Measurements from ENCODE around the gene DAG1. TPM values are rescaled to one million over a fixed set of nuclear protein-coding genes. Genes with fewer than 3 reads are reported as not detected.

The DAG1 gene
- total and polyA plus RNA-seq, 2 experiments from 2014 or later = 29.9 to 152 TPM

GRCh38 chr3:49454898-49455681 lies 15.0 kb upstream of the DAG1 start (continued):
- TF ChIP-seq CTCF (conservative IDR thresholded peaks at IDR 0.05; ENCODE audit: low read depth in 2 of 2) = no peak
- TF ChIP-seq ZNF462 (CRISPR knock-in tag; IDR thresholded peaks at IDR 0.05) = no peak

- Mint-ChIP-seq H3K27ac (no peak overlapping the region), H3K9me3 (no peaks in the 10 kb centered on the region), H3K4me3 (no peak overlapping the region), H3K27me3 (ENCODE audit: insufficient read depth, low read depth, poor library complexity) (peaks cover 7% of the 10 kb centered on the region), H3K4me1 (peaks cover 44% of the 10 kb centered on the region), H3K36me3 (ENCODE audit: low read depth) (no peaks in the 10 kb centered on the region)
- Histone ChIP-seq H3K9me2 (ENCODE audit: insufficient read depth) (no peaks in the 10 kb centered on the region), H2AFZ (no peak overlapping the region), H3K79me2 (replicated peaks; ENCODE audit: insufficient read depth) (no peaks in the 10 kb centered on the region), H3K4me1 (ENCODE audit: insufficient read depth) (peaks cover 32% of the 10 kb centered on the region), H3F3A (replicated peaks; ENCODE audit: low read depth) (peaks cover 13% of the 10 kb centered on the region; the same call in 1 of the 2 replicates), H3K27me3 (ENCODE audit: insufficient read depth) (no peaks in the 10 kb centered on the region), H3K4me3 (no peak overlapping the region), H4K20me1 (replicated peaks; ENCODE audit: insufficient read depth) (no peaks in the 10 kb centered on the region), H3K36me3 (ENCODE audit: insufficient read depth) (no peaks in the 10 kb centered on the region), H3K27ac (ENCODE audit: low read depth) (no peak overlapping the region), H3K4me2 (no peak overlapping the region)
- DNase-seq (ENCODE audit: low spot score) (no peak), ATAC-seq (no peak)
- TF ChIP-seq JUNB (IDR thresholded peaks at IDR 0.05; ENCODE audit: unreplicated experiment) (no peak), EZH2 (IDR thresholded peaks at IDR 0.05; ENCODE audit: low read depth, unreplicated experiment) (no peak), POLR2AphosphoS5 (IDR thresholded peaks at IDR 0.05; ENCODE audit: low read depth) (no peak), NANOG (IDR thresholded peaks at IDR 0.05; ENCODE audit: borderline replicate concordance) (no peak), ZNF462 (CRISPR knock-in tag; IDR thresholded peaks at IDR 0.05) (no peak), EZH2phosphoT487 (IDR thresholded peaks at IDR 0.05; ENCODE audit: unreplicated experiment) (no peak)
Measured at GRCh38 chr3:49456466-49456865, 13.6 kb upstream of the DAG1 start.
